HepG2 (cell line): ENCODE measurements around the gene CCDC177. TPM values are rescaled to one million over a fixed set of nuclear protein-coding genes. Genes with fewer than 3 reads are reported as not detected.

Source experiments
- ATAC-seq: fragments of 200-7000 bp; cut with Tn5 transposase; 3 replicates; pipeline ENCODE4 v1.9.1; 2020; ENCODE audit warnings: mild to moderate bottlenecking, moderate library complexity
- BruUV-seq: library from RNA; stranded (reverse); fragments of 400-500 nt; replicated peaks from 2 replicates; lab custom pipeline; 2021; lab: Mats Ljungman, UMichigan
- CTCF ChIA-PET: fragments of 300-600 bp; formaldehyde crosslinking; extraction: SDS; loops from one replicate; lab custom pipeline; 2021; ENCODE audit warnings: low total read pairs, inconsistent platforms, low intra/inter-chr PET ratio; lab: Yijun Ruan, JAX
- POLR2A ChIA-PET: fragments of 350-600 bp; sonication (Branson Sonifier 250); formaldehyde crosslinking; loops from one replicate; lab custom pipeline; 2020; ENCODE audit warnings: antibody characterized with exemption, inconsistent platforms; lab: Yijun Ruan, JAX
- DNase-seq: peaks from one replicate; pipeline ENCODE4 v3.0.0-alpha.2; 2015; ENCODE audit warnings: low spot score
- FAIRE-seq: peaks from 3 replicates; lab custom pipeline; 2011; peaks lifted over from hg19 to GRCh38; lab: Jason Lieb, UNC
- H2AFZ ChIP-seq: one replicate; pipeline ENCODE4 v1.6.1; 2011; ENCODE audit warnings: low read length, inconsistent platforms
- H3K27ac ChIP-seq: fragments of 300-600 bp; 3 replicates; pipeline ENCODE4 v1.8.0; 2011; ENCODE audit warnings: mixed run types, mild to moderate bottlenecking, mixed read lengths, low read length, inconsistent platforms; ENCODE audit not compliant: insufficient read depth; ENCODE audit errors: extremely low read length
- H3K27me3 ChIP-seq, 2 experiments: fragments of 200-600 bp in 1 of 2; 2 replicates in 1 of 2; 3 replicates in 1 of 2; pipeline versions ENCODE4 v1.6.0 to v1.8.0; 2011; ENCODE audit warnings: low read length in 2 of 2, mild to moderate bottlenecking in 2 of 2, moderate library complexity in 2 of 2, inconsistent platforms in 1 of 2; ENCODE audit not compliant: insufficient read depth in 2 of 2, control insufficient read depth in 1 of 2
- H3K36me3 ChIP-seq, 2 experiments: fragments of 200-600 bp in 1 of 2; replicated peaks in 1 of 2; 2 replicates in 1 of 2; 3 replicates in 1 of 2; pipeline versions ENCODE4 v1.5.1 to v1.8.0; 2011; ENCODE audit warnings: low read length in 2 of 2, inconsistent platforms in 1 of 2; ENCODE audit not compliant: insufficient read depth in 2 of 2, control insufficient read depth in 1 of 2
- H3K4me1 ChIP-seq: 2 replicates; pipeline ENCODE4 v1.5.1; 2012; ENCODE audit warnings: low read length, inconsistent platforms; ENCODE audit not compliant: insufficient read depth
- H3K4me2 ChIP-seq: 2 replicates; pipeline ENCODE4 v1.6.0; 2011; ENCODE audit warnings: low read depth, low read length, inconsistent platforms
- H3K4me3 ChIP-seq, 3 experiments: fragments of 200-600 bp in 1 of 3; sonication (generic), shearing (Covaris generic) in 1 of 3; replicated peaks in 1 of 3; 2 replicates each; pipeline ENCODE4 v1.5.1; 2011 to 2016; ENCODE audit warnings: low read length in 3 of 3, inconsistent platforms in 2 of 3, low read depth in 2 of 3, mild to moderate bottlenecking in 2 of 3, control low read depth in 1 of 3, mixed read lengths in 1 of 3; ENCODE audit not compliant: insufficient read depth in 1 of 3
- H3K79me2 ChIP-seq: one replicate; pipeline ENCODE4 v1.6.1; 2011; ENCODE audit warnings: low read length, inconsistent platforms; ENCODE audit not compliant: insufficient read depth
- H3K9ac ChIP-seq: 2 replicates; pipeline ENCODE4 v1.6.0; 2011; ENCODE audit warnings: mild to moderate bottlenecking, low read depth, low read length, inconsistent platforms; ENCODE audit not compliant: insufficient read depth
- H3K9me3 ChIP-seq: 2 replicates; pipeline ENCODE4 v1.5.1; 2012; ENCODE audit warnings: mild to moderate bottlenecking, low read length
- H4K20me1 ChIP-seq: 2 replicates; pipeline ENCODE4 v1.6.0; 2011; ENCODE audit warnings: inconsistent platforms, mild to moderate bottlenecking, low read length, moderate library complexity; ENCODE audit not compliant: insufficient read depth
- RELA ChIP-seq: sonication (generic); formaldehyde crosslinking; IDR thresholded peaks from 2 replicates; pipeline ENCODE4 v1.4.0; 2020; ENCODE audit warnings: missing genetic modification reagents
- ZBTB42 ChIP-seq: sonication (generic); formaldehyde crosslinking; IDR thresholded peaks from 2 replicates; pipeline ENCODE4 v1.5.0; 2020; ENCODE audit warnings: mild to moderate bottlenecking, missing genetic modification reagents
- ZNF556 ChIP-seq: sonication (generic); formaldehyde crosslinking; IDR thresholded peaks from 2 replicates; pipeline ENCODE4 v1.4.0; 2020; ENCODE audit warnings: mild to moderate bottlenecking, missing genetic modification reagents, borderline replicate concordance
- ZNF780A ChIP-seq: sonication (generic); formaldehyde crosslinking; IDR thresholded peaks from 2 replicates; pipeline ENCODE4 v1.8.0; 2022; ENCODE audit warnings: mild to moderate bottlenecking, missing genetic modification reagents, moderate library complexity
- WGBS: methylation state at CpG from one replicate; pipeline ENCODE4 v1.1.6; 2017; ENCODE audit warnings: low lambda C conversion rate; 5-methylcytosine and 5-hydroxymethylcytosine counted together
- in situ Hi-C: cut with HindIII; loops from 2 replicates; pipeline ENCODE4 v1.10.0; 2017; ENCODE audit warnings: low pct_unique_long_range_greater_than_20kb; ENCODE audit not compliant: extremely low pct_ligation_motif_present
- intact Hi-C: fragments of 100-400 bp; cut with micrococcal nuclease; formaldehyde crosslinking; loops from one replicate; pipeline ENCODE4 v1.10.0; 2022; ENCODE audit not compliant: unreplicated experiment
- polyA plus RNA-seq, 8 experiments: library from polyadenylated mRNA; depleted of rRNA in 3 of 8; stranded (reverse) in 7 of 8; unstranded in 1 of 8; fragments of >200 nt; fragmentation: Illumina TruSeq in 4 of 8; extraction: Trizol in 4 of 8; gene quantifications; 2 replicates each; pipeline versions ENCODE4 v1.2.1 to v1.2.3, GENCODE V29; 2011 to 2016; ENCODE audit warnings: low read depth in 4 of 8, missing spikeins in 1 of 8, mixed read lengths in 1 of 8; ENCODE audit not compliant: insufficient read depth in 1 of 8
- total RNA-seq, 5 experiments: library from RNA; depleted of rRNA; stranded (reverse); fragments of >200 nt; fragmentation: Illumina TruSeq; extraction: Trizol; gene quantifications; 2 replicates each; pipeline ENCODE4 v1.2.3, GENCODE V29; 2016; ENCODE audit warnings: low read depth in 1 of 5
- TF ChIP-seq, protein P1 (sequence below): sonication (generic); formaldehyde crosslinking; IDR thresholded peaks from 2 replicates; pipeline ENCODE4 v1.8.1; 2023; ENCODE audit warnings: missing genetic modification reagents, inconsistent platforms, borderline replicate concordance
- TF ChIP-seq, protein P2 (sequence below): sonication (generic); formaldehyde crosslinking; IDR thresholded peaks from 2 replicates; pipeline ENCODE4 v1.4.0; 2020; ENCODE audit warnings: mild to moderate bottlenecking, missing genetic modification reagents
- TF ChIP-seq, protein P3 (sequence below): sonication (generic); formaldehyde crosslinking; IDR thresholded peaks from 2 replicates; pipeline ENCODE4 v1.9.0; 2021; ENCODE audit warnings: missing genetic modification reagents, borderline replicate concordance

Gene CCDC177
- total and polyA plus RNA-seq, 2 of the 13 experiments (the other 11 are each of a cell fraction or from before 2014, with no cell fraction given): not detected

- TF ChIP-seq, protein P1, sequence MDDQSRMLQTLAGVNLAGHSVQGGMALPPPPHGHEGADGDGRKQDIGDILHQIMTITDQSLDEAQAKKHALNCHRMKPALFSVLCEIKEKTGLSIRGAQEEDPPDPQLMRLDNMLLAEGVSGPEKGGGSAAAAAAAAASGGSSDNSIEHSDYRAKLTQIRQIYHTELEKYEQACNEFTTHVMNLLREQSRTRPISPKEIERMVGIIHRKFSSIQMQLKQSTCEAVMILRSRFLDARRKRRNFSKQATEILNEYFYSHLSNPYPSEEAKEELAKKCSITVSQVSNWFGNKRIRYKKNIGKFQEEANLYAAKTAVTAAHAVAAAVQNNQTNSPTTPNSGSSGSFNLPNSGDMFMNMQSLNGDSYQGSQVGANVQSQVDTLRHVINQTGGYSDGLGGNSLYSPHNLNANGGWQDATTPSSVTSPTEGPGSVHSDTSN (CRISPR knock-in tag): no peak
- TF ChIP-seq ZNF780A (CRISPR knock-in tag): no peak
- no peak for TF ChIP-seq ZBTB42 (CRISPR knock-in tag)
- no peak for TF ChIP-seq ZNF556
- no peak for TF ChIP-seq RELA
- TF ChIP-seq, protein P2, sequence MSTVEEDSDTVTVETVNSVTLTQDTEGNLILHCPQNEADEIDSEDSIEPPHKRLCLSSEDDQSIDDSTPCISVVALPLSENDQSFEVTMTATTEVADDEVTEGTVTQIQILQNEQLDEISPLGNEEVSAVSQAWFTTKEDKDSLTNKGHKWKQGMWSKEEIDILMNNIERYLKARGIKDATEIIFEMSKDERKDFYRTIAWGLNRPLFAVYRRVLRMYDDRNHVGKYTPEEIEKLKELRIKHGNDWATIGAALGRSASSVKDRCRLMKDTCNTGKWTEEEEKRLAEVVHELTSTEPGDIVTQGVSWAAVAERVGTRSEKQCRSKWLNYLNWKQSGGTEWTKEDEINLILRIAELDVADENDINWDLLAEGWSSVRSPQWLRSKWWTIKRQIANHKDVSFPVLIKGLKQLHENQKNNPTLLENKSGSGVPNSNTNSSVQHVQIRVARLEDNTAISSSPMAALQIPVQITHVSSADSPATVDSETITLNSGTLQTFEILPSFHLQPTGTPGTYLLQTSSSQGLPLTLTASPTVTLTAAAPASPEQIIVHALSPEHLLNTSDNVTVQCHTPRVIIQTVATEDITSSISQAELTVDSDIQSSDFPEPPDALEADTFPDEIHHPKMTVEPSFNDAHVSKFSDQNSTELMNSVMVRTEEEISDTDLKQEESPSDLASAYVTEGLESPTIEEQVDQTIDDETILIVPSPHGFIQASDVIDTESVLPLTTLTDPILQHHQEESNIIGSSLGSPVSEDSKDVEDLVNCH: no peak
- TF ChIP-seq, protein P3, sequence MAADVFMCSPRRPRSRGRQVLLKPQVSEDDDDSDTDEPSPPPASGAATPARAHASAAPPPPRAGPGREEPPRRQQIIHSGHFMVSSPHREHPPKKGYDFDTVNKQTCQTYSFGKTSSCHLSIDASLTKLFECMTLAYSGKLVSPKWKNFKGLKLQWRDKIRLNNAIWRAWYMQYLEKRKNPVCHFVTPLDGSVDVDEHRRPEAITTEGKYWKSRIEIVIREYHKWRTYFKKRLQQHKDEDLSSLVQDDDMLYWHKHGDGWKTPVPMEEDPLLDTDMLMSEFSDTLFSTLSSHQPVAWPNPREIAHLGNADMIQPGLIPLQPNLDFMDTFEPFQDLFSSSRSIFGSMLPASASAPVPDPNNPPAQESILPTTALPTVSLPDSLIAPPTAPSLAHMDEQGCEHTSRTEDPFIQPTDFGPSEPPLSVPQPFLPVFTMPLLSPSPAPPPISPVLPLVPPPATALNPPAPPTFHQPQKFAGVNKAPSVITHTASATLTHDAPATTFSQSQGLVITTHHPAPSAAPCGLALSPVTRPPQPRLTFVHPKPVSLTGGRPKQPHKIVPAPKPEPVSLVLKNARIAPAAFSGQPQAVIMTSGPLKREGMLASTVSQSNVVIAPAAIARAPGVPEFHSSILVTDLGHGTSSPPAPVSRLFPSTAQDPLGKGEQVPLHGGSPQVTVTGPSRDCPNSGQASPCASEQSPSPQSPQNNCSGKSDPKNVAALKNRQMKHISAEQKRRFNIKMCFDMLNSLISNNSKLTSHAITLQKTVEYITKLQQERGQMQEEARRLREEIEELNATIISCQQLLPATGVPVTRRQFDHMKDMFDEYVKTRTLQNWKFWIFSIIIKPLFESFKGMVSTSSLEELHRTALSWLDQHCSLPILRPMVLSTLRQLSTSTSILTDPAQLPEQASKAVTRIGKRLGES: no peak
- no peak overlapping the region for H3K4me3 ChIP-seq
- no peak overlapping the region for H3K9ac ChIP-seq
- H3K36me3 ChIP-seq: no peaks in the 10 kb centered on the region
- intact Hi-C loops (no loop called here), in situ Hi-C loops (no loop called here)
- CTCF ChIA-PET: no interaction called here
- POLR2A ChIA-PET: no interaction called here
- no peaks in the 10 kb centered on the region for H3K9me3 ChIP-seq
- FAIRE-seq: no peak
- peaks cover 2 to 19% of the 10 kb centered on the region in 2 experiments; a peak in 4 of 5 replicates for H3K27me3 ChIP-seq
- DNase-seq: no peak
- no peaks in the 10 kb centered on the region for H3K4me1 ChIP-seq
- no peaks in the 10 kb centered on the region for H4K20me1 ChIP-seq
- ATAC-seq: no peak
- H2AFZ ChIP-seq: no peak overlapping the region
- BruUV-seq: no TSS peak
- WGBS: 0% methylated on average over 2 of the region's 2 CpGs
- no peaks in the 10 kb centered on the region for H3K79me2 ChIP-seq
- no peak overlapping the region for H3K27ac ChIP-seq
- H3K4me2 ChIP-seq: no peak overlapping the region
These were observed 32.4 kb downstream of the CCDC177 start for GRCh38 chr14:69542311-69542710.
